Measurements from ENCODE around the gene STAG2. TPM values are rescaled to one million over a fixed set of nuclear protein-coding genes. Genes with fewer than 3 reads are reported as not detected.

STAG2 gene
- total RNA-seq, 1 experiment from 2014 or later = 66.3 TPM

DNA sequence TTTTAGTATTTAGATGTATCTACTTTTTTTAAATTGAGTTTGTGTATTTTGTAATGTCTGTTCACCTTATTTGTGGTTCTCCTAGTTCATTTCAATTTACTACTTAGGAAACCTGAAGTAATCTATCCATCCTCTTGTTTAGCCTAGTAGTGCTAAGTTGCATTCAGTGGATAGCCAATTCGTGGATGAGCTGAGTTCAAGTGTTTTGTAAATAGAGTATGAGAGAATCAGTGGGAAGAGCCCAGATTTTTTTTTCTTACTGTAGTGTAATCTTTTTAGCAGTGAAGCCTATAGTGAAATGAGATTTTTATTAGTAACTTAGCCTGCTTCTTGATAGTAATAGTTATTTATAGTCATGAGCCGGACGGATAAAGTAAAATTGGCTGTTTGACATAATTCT lies 21.7 kb downstream of the STAG2 start:
- Histone ChIP-seq H2AFZ (ENCODE audit: low read depth, low read length, poor library complexity, severe bottlenecking) (no peak overlapping the region), H3K4me1 (ENCODE audit: control insufficient read depth in 1 of 2, insufficient read depth in 2 of 2, low read length in 2 of 2) (no peaks in the 10 kb centered on the region), H4K20me1 (ENCODE audit: insufficient read depth) (no peaks in the 10 kb centered on the region), H3K4me2 (ENCODE audit: low read length) (no peak overlapping the region), H3K4me3 (replicated peaks in 1 of 2; ENCODE audit: low read depth in 1 of 2, low read length in 2 of 2) (no peak overlapping the region), H3K27me3 (ENCODE audit: insufficient read depth, low read length) (no peaks in the 10 kb centered on the region), H3K9me2 (ENCODE audit: insufficient read depth) (no peaks in the 10 kb centered on the region), H3K27ac (ENCODE audit: low read depth, low read length) (no peak overlapping the region), H3K79me2 (ENCODE audit: insufficient read depth, low read length) (peaks cover 91% of the 10 kb centered on the region), H3K9me3 (ENCODE audit: control insufficient read depth in 1 of 2, insufficient read depth in 1 of 2, low read depth in 1 of 2, low read length in 2 of 2) (no peaks in the 10 kb centered on the region), H3K36me3 (ENCODE audit: control insufficient read depth in 1 of 2, insufficient read depth in 2 of 2, low read length in 2 of 2) (no peaks in the 10 kb centered on the region), H3K9ac (ENCODE audit: low read length) (no peak overlapping the region)
- ChIA-PET POLR2A (no interaction called here), RAD21 (ENCODE audit: low non-redundant PET in 1 of 2, low total read pairs in 2 of 2, uncharacterized antibody in 2 of 2, unreplicated experiment in 2 of 2) (no interaction called here), CTCF (no interaction called here)
- intact Hi-C loops (cut with micrococcal nuclease) = no loop called here
- ATAC-seq (no peak), DNase-seq (ENCODE audit: low read depth, low spot score) (no peak)
- no TSS peak for BruUV-seq (replicated peaks)
- TF ChIP-seq SIN3A (IDR thresholded peaks at IDR 0.05; ENCODE audit: low read depth) (no peak), MAX (IDR thresholded peaks at IDR 0.05) (no peak), EZH2 (IDR thresholded peaks at IDR 0.05) (no peak)

DNA sequence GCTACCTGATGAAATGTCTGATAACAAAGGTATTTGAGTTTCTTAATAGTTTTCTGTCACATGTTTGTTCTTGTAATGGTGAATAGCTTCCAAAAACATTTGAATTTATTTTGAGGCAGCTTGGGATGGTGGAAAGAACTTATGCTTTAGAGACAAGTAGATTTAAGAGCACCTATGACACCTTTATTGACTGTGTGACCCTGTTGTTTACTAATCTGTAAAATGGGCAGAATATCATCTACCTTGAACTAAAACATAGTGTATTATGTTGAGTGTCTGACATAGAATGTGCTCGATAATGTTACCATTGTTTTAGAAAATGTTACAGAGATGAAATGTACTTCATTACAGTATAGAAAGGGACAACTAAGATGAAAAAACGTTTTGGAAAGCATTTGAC lies 24.9 kb downstream of the STAG2 start:
- POLR2A ChIA-PET = no interaction called here
- Histone ChIP-seq H2AFZ (ENCODE audit: low read depth, low read length, poor library complexity, severe bottlenecking) (no peak overlapping the region), H3K4me1 (ENCODE audit: control insufficient read depth in 1 of 2, insufficient read depth in 2 of 2, low read length in 2 of 2) (no peaks in the 10 kb centered on the region), H3K27ac (ENCODE audit: low read depth, low read length) (no peak overlapping the region), H3K4me3 (replicated peaks in 1 of 2; ENCODE audit: low read depth in 1 of 2, low read length in 2 of 2) (no peak overlapping the region), H4K20me1 (ENCODE audit: insufficient read depth) (no peaks in the 10 kb centered on the region), H3K27me3 (ENCODE audit: insufficient read depth, low read length) (no peaks in the 10 kb centered on the region), H3K9me3 (ENCODE audit: control insufficient read depth in 1 of 2, insufficient read depth in 1 of 2, low read depth in 1 of 2, low read length in 2 of 2) (no peaks in the 10 kb centered on the region), H3K79me2 (ENCODE audit: insufficient read depth, low read length) (peaks cover 85% of the 10 kb centered on the region), H3K9me2 (ENCODE audit: insufficient read depth) (no peaks in the 10 kb centered on the region), H3K36me3 (ENCODE audit: control insufficient read depth in 1 of 2, insufficient read depth in 2 of 2, low read length in 2 of 2) (no peaks in the 10 kb centered on the region), H3K4me2 (ENCODE audit: low read length) (no peak overlapping the region), H3K9ac (ENCODE audit: low read length) (no peak overlapping the region)
- CTCF ChIA-PET = no interaction called here
- no peak for DNase-seq (ENCODE audit: low read depth, low spot score)
- RAD21 ChIA-PET (ENCODE audit: low non-redundant PET in 1 of 2, low total read pairs in 2 of 2, uncharacterized antibody in 2 of 2, unreplicated experiment in 2 of 2) = no interaction called here
- ATAC-seq = no peak
- intact Hi-C loops (cut with micrococcal nuclease) = no loop called here
- BruUV-seq (replicated peaks) = no TSS peak
- TF ChIP-seq CEBPB (IDR thresholded peaks at IDR 0.05; ENCODE audit: low read depth) (no peak), ZFX (IDR thresholded peaks at IDR 0.05) (no peak), ZNF274 (IDR thresholded peaks at IDR 0.05; ENCODE audit: low read depth, low read length) (no peak), EZH2phosphoT487 (IDR thresholded peaks at IDR 0.05; ENCODE audit: borderline replicate concordance) (no peak), RAD21 (IDR thresholded peaks at IDR 0.05; ENCODE audit: low read depth) (no peak), SP1 (IDR thresholded peaks at IDR 0.05; ENCODE audit: low read depth) (no peak), YY1 (IDR thresholded peaks at IDR 0.05; ENCODE audit: extremely low read depth, insufficient replicate concordance, low read depth, low read length) (no peak), ELF1 (IDR thresholded peaks at IDR 0.05; ENCODE audit: borderline replicate concordance, low read depth) (no peak), SIN3A (IDR thresholded peaks at IDR 0.05; ENCODE audit: low read depth) (no peak), ATF3 (IDR thresholded peaks at IDR 0.05) (no peak), CBX3 (IDR thresholded peaks at IDR 0.05; ENCODE audit: low read depth) (no peak), REST (IDR thresholded peaks at IDR 0.05; ENCODE audit: low read depth) (no peak), TCF7L2 (IDR thresholded peaks at IDR 0.05; ENCODE audit: borderline replicate concordance, extremely low read depth, insufficient read depth, insufficient read length) (no peak), POLR2AphosphoS5 (IDR thresholded peaks at IDR 0.05; ENCODE audit: low read depth, low read length) (no peak), MAX (IDR thresholded peaks at IDR 0.05) (no peak), JUND (IDR thresholded peaks at IDR 0.05) (no peak)

Data from HCT116 (cell line).